ENCODE data around the gene CDK4.
"Not testable (repeated sequence)": the region's sequence is repeated elsewhere in the genome, so short reads cannot be mapped to it uniquely, and the experiment has no call there.

The CDK4 gene

DNA sequence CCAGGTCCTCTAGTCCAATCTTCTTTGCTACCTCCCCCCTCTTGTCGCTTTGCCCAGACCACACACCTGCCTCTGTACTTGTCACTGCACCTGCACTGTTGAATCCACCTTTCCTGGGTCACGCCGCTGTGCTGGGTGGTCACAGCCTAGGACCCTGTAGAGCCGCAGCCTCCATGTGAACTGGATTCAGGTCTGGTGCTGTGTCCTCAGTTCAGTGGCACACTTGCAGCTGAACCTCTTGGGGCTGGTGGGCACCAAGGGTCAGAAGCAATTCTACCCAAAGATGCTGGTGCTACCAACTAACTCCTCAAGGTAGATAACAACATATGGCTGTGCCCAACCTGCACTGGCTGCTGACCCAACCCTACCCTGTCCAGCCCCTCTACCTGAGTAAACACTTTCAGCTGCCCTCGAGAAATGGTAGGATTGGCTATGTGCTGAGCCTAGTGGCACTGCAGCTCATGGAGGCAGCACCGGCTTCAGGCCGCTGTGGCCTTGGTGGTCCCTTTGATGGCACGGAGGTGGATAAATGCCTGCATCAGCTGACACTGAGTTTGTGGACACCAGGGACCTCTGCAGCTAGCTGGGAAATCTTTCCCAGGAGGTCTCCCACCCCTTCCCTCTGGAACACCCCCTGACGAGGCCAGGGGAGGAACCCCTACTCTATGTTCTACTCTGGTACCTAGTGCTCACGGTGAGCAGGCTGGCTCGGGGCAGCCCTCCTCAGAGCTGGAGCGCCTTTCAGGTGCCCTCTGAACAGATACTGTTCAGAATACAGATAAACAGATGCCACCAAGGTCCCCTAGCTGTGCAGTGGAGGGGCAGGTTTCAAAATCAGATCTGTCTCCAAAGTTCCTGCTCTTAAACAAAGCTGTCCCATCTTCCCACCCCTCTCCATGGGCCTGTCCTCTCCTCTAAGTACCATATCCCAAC is 27.8 kb downstream of the CDK4 start:
- DNase-seq, result no peak

DNA sequence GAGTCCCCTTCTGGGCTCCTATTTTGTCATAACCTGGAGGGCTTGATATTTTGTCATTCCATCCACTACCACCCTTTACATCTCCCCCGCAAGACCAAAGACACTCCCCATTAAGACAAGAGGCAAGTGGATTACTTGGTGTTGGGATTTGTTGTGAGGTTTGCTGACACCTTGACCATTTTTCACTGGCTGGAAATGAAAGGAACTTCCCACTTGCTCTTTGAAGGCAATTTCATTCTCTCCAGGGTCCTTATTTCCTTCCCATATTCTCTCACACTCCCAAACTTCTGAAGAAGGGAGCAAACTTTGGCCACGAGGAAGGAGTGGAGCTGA is 28.5 kb downstream of the CDK4 start:
- DNase-seq, result no peak

DNA sequence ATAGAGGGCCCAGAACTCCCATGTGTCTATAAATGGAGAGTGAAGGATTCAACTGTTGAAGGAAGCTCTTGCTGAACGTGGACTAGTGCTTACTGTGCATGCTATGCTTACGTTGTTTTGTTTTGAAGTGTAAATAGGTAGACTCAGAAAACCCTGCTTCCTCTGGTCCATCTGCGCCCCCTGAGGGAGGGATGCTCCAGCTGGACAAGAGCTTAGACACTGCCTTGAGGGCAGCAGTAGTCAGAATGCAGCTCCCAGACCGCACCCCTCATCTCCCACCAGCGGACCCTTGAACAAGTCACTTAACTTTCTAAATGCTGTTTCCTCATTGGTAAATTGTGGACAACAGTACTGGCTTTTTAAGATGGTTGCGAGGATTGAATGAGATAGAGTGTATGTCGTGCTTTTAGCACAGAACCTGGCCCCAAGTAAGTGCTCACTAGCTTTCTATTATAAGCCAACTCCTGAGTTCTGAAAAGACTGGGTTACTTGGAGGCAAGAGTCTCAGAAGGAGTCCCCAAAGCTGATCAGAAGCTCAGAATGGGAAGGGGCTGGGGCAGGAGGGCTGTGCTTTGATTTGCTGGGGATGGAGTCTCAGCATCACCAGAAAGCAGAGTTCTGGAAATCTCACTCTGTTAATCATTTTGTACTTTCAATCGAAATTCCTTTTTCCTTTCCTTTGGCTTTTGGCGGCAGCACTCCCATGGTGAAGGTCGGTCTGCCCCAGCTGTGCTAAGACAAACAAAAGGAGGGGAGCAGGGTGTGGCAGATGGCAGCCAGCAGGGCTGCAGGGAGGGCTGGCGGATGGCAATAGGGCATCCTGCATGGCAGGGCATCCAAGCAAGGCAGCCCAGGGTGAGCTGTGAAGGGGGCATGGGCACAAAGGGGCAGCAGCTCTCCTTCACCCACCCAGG is 29.1 kb downstream of the CDK4 start:
- peak; percentile 87 for DNase-seq

DNA sequence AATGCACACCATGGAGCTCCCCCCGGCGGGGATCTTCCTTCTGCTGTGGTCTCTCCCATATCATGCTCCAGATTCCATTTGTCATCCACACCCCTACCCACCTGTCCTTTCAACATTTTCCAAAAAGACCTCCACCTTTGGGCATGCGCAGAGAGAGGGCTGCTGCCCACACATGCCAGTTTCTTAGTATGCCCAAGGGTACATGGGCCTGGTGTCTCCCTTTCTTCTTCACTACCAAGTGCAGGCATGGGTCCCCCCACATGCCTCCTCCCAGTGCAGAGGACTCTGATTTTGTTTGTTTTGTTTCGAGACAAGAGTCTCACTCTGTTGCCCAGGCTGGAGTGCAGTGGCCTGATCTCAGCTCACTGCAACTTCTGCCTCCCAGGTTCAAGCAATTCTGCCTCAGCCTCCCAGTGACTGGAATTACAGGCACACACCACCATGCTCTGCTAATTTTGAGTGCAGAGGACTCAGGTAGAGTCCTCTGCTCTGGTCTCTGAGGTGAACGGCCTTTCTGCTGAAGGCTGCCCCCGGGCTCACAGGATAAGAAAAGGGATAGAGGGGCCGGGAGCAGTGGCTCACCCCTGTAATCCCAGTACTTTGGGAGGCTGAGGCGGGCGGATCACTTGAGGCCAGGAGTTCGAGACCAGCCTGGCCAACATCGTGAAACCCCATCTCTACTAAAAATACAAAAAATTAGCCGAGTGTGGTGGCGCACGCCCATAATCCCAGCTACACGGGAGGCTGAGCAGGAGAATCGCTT is 30.1 kb downstream of the CDK4 start:
- DNase-seq, result not testable (repeated sequence)

DNA sequence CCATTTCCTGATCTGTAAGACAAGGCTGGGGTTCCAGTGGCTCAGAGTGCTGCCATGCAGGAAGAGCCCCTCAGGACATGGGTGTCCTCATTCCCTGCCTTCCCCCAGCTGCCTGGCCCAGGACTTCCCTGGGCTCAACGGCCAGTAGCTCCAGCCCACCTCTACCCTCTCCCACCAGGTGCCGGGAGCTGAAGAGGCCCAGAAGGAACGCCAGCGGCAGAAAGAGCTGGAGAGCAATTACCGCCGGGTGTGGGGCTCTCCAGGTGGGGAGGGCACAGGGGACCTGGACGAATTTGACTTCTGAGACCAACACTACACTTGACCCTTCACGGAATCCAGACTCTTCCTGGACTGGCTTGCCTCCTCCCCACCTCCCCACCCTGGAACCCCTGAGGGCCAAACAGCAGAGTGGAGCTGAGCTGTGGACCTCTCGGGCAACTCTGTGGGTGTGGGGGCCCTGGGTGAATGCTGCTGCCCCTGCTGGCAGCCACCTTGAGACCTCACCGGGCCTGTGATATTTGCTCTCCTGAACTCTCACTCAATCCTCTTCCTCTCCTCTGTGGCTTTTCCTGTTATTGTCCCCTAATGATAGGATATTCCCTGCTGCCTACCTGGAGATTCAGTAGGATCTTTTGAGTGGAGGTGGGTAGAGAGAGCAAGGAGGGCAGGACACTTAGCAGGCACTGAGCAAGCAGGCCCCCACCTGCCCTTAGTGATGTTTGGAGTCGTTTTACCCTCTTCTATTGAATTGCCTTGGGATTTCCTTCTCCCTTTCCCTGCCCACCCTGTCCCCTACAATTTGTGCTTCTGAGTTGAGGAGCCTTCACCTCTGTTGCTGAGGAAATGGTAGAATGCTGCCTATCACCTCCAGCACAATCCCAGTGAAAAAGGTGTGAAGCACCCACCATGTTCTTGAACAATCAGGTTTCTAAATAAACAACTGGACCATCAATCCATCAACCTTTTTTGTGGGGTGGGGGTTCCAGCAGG is 31.2 kb downstream of the CDK4 start:
- no peak for DNase-seq

DNA sequence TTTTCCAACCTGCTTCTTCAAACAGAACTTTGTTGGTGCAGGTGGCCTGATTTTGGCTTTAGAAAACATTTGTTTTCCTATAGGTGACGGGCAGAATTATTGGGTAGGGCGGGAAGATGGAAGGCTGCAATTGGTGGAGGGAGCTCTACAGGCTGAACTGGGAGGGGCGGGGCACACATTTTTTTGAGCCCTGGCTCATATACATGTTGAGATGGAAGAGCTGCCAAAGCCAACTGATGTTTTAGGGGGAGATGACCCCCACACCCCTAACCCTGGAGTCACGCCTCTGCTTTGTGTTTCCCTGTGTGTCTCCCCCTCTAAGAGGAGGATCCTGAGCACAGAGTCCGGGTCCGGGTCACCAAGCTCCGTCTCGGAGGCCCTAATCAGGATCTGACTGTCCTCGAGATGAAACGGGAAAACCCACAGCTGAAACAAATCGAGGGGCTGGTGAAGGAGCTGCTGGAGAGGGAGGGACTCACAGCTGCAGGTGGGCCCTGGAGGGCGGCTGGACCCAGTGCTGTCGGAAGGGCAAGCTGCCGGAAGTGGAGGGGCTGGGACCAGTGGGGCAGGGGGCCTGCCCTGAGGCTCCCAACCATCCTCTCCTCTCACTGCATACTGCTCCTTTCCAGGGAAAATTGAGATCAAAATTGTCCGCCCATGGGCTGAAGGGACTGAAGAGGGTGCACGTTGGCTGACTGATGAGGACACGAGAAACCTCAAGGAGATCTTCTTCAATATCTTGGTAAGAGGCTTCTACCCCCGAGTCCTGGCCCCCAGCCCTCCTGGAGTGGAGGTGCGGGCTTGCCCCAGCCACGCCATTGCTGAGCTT is 32.1 kb downstream of the CDK4 start:
- DNase-seq, result no peak

DNA sequence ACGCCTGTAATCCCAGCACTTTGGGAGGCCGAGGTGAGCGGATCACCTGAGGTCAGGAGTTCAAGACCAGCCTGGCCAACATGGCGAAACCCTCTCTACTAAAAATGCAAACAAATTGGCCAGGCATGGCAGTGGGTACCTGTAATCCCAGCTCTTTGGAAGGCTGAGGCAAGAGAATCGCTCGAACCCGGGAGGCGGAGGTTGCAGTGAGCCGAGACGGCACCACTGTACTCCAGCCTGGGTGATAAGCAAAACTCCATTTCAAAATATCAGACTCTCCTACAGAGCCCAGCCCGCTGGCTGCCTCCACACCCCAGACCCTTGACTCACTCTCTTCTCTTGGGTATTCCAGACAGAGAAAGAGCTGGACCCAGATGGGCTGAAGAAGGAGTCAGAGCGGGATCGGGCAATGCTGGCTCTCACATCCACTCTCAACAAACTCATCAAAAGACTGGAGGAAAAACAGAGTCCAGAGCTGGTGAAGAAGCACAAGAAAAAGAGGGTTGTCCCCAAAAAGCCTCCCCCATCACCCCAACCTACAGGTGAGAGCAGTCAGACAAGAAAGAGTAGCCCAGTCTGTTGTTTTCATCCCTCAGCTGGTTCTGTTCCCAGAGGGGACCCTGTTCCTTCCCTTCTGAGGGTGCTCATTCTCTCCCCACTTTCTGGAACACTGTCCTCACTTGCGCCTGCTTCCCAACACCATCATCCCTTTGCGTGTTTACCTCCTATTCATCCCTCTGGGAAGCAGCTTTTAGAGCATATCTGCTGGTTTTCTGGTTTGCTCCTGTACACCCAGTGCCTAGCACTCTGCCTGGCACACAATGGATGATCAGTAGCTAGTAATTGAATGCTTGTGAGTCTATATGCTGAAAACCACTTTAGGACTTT is 33.2 kb downstream of the CDK4 start:
- DNase-seq, result no peak

DNA sequence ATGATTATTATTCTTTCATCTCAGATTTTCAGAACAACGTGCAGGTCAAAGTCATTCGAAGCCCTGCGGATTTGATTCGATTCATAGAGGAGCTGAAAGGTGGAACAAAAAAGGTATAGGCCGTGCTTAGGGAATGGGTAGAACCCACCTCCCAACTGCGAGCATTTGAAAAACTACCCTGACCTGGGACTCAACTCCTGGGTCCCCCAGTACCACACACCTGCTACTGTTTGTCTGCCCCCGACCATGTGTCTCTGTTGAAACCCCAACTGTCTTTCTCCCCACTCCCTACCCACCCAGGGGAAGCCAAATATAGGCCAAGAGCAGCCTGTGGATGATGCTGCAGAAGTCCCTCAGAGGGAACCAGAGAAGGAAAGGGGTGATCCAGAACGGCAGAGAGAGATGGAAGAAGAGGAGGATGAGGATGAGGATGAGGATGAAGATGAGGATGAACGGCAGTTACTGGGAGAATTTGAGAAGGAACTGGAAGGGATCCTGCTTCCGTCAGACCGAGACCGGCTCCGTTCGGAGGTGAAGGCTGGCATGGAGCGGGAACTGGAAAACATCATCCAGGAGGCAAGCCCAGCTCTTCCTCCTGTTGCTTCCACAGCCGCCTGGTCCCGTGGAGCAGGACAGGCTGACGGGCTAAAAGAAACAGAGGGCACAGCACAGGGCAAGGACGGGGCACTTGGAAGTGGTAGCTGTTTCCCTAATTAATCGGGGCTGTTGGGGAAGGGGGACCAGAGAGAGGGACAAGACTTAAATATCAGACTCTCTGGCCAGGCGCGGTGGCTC is 34.1 kb downstream of the CDK4 start:
- no peak for DNase-seq

DNA sequence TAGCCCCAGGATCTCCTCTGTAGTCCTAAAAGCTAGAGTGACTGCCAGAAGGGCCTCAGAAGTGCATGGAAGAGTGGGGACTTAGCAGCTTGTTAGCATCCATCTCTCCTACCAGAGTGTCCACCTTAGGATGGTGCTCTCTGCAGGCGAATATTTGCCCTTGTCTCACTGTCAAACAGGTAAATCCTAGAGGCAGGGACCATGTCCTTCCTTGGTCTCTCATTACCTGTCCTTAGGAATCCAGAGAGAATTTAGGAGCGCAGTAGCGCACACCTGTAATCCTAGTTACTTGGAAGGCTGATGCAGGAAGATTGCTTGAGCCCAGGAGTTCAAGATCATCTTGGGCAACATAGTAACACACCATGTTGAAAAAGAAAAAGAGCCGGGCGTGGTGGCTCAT is 35.0 kb downstream of the CDK4 start:
- DNase-seq, result no peak

DNA sequence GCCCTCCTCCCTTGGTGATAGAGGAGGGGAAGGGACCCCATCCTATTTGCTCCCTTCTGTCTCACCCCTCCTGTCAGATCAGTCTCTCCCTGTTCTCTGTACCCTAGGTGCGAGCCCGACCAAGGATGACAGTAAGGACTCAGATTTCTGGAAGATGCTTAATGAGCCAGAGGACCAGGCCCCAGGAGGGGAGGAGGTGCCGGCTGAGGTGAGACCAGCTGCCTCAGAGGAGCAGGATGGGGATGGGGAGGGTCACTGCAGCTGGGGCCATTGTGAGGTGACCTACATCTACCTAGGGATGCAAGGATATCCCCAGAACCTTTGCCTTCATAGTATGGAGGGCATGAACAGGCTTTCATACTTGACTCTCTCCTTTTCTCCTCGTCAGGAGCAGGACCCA is 35.8 kb downstream of the CDK4 start:
- DNase-seq, result no peak

DNA sequence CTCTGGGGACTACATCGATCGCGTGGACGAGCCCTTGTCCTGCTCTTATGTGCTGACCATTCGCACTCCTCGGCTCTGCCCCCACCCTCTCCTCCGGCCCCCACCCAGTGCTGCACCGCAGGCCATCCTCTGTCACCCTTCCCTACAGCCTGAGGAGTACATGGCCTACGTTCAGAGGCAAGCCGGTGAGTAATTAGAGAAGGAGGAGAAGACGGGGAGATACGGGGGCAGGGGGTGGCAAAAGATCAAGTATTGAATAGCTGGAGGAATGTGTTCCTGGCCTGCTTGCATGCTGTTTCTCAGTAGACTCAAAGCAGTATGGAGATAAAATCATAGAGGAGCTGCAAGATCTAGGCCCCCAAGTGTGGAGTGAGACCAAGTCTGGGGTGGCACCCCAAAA is 36.3 kb downstream of the CDK4 start:
- DNase-seq, result no peak

DNA sequence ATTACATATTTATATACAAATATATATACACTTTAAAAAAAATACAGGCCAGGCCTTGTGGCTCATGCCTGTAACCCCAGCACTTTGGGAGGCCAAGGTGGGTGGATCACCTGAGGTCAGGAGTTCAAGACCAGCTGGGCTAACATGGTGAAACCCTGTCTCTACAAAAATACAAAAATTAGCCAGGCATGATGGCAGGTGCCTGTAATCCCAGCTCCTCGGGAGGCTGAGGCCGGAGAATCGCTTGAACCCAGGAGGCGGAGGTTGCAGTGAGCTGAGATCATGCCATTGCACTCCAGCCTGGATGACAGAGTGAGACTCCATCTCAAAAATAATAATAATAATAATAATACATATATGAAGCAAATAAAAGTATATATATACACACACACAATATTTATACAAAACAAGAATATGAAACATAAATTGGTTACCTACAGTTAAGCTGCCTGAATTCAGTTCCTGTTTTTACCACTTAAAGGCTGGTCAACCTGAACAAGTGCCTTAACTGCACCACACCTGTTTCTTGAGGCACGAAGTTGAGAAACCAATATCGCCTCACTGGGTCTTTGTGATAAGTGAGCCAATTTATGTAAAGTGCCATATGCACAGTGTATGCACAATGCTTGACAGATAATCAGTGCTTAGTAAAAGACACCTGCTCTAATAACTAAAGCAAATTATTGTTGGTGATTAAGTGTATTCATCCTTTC is 36.9 kb downstream of the CDK4 start:
- DNase-seq, result not testable (repeated sequence)

DNA sequence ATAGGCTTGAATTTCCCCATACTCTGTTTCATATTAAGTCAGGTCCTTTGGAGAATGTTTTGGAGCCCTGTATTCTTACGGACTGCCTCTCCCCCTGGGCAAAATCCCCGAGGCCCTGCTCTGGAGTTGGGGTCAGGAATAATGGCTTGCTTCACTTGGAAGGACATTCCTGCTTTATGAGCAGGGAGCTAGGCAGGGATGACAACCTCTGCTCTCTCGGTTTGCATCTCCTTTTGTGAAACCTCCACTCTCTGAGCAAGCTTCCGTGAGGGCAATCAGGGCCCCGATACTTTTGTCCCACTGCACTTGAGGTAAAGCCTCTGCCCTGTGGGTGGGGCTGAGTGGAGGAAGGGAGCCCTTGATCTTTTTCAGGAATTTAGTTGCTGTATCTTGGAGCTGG is 38.9 kb downstream of the CDK4 start:
- no peak for DNase-seq

DNA sequence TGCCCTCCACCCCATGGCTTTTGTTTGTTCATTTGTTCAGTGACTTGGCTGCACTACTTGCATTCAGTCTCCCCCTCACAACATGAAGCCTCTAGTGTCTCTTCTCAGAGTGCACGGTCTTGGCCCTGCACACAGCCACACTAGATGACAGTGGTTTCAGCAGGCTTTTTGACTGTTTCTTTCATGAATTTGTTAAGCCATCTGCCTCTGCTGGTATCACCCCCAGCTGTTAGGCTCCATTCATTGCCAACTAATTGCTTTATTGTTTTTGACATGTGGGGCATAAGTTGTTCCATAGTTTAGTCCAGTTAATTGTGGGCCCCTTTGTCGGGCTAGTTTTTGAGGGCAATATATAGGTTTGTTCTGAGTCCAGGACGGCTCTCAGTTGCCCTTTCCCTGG is 39.4 kb downstream of the CDK4 start:
- no peak for DNase-seq

DNA sequence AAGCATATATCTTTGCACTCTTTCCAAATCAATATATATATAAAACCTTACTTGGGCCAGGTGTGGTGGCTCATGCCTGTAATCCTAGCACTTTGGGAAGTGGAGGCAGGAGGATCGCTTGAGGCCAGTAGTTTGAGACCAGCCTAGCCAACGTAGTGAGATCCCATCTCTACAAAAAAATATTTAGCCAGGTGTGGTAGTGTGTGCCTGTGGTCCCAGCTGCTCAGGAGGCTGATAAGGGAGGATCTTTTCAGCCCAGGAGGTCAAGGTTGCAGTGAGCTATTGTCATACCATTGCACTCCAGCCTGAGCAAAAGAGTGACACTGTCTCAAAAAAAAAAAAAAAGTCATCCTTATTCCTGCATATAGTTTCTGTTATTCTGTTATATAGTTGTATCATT is 43.8 kb downstream of the CDK4 start:
- no peak for DNase-seq

DNA sequence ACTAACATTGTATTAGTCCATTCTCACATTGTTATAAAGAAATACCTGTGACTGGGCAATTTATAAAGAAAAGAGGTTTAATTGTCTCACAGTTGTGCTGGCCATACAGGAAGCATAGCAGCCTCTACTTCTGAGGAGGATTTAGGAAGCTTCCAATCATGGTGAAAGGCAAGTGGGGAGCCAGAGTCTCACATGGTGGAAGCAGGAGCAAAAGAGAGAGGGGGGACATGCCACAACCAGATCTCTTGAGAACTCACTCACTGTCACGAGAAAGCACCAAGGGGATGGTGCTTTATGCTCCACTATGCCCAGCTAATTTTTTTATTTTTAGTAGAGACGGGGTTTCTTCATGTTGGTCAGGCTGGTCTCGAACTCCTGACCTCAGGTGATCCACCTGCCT is 44.9 kb downstream of the CDK4 start:
- no peak for DNase-seq

DNA sequence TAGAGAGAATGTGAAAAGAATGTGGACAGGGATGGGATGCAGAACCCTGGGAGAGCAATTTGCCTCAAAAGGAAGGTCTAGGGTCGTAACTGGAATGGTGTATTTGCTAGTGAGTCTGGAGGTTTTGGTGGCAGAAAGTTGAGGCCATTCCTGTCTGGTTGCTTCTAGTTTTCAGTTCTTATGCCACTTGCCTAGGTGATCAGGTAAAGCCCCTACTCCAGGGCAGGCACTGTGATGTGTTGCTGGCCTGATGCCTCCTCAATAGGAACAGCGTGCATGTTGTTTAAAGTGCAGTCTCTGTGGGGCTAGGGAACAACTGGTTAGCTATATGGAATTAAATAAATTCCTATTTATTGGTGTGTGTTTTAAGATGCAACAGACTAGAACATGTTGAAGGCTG is 51.8 kb downstream of the CDK4 start:
- DNase-seq, result no peak

DNA sequence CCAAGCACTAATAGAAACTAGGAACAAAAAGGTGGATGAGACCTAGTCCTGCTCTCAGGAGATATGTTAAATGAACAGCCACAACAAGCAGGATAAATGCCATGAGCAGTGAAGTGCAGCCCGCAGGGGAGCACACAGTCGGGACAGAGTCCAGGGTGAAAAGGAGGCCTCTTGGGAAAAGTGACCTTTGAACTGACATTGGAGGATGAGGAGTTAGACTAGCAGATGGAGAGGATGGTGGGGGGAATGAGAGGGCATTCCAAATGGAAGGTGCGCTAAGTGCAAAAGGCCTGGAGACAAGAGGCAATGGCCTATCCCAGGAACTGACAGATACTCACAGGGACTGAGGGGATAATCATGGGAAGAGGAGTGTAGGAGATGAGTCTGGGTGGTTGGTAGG is 53.7 kb downstream of the CDK4 start:
- DNase-seq, result no peak

Data from NCI-H69 (cell line).